ENCODE measurements around the gene JAKMIP1.

The JAKMIP1 gene

DNA sequence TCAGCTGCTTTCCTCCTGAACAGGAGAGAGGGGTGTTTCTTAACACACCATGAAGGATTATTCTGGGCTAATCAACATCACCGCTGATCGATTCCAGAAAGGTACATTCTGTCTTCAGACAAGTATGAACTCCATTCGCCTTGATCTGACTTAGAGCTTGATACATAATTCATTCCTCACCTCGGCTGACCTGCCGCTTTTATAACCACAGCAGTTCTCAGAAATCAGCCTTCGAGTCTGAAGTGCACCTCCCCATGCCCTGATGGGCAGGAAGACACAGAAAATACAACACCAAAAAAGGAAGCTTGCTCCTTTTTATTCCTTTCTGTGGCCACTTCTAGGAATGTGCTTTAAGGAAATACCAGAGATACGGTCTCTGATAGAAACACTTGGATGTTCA, 85.7 kb downstream of the JAKMIP1 start:
- no peak for DNase-seq

DNA sequence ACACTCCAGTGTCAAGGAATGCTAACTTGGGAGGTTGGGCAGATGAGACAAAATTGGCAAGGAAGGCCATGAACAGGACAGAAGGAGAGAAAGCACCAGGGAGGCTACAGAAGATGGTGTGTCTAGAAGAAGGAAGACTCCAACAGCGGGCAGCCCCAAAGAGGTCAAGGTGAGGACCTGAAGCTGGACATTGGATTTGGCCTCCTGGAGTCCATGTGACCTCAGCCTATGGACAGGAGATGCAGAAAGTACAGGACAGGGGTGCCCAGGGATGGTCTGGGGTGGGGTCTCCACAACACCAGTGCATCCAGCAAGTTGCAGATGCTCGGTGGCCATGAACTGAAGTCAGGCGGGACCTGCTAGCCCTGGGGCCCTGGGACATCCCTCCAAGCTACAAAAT, 86.2 kb downstream of the JAKMIP1 start:
- DNase-seq = no peak

GRCh38 chr4:6113641-6114040, 86.7 kb downstream of the JAKMIP1 start:
- no peak for DNase-seq

DNA sequence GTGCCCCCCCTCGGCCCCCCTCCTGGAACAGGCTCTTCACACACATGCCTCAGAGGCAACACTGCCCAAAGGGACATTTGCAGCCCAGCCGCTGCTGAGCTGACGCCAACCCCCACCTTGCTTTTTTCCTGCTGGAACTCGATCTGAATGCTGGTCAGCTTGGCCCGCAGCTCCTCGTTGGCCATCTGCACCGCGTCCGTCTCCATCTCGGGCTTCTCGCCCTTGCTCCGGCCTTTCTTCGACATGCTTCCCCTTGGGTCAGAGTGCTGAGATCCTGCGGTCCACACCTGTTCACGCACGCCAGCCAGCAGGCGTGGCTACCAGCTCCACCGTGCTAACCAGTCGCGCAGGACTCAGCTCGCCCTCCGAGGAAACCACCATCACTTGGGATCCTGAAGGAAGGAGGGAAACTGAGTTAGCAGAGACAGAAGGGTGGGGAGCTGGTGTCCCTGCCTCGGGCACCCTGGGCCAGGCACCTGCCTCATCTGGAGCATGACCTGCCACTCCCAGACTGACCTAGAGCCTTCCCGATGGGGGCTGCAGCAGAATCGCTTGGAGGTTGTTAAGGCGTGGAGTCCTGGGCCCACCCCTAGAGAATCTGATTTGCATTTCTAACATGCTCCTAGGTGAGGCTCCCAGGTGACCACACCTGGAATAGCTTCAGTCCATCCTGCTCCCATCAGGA, 87.6 kb downstream of the JAKMIP1 start:
- no peak for DNase-seq

DNA sequence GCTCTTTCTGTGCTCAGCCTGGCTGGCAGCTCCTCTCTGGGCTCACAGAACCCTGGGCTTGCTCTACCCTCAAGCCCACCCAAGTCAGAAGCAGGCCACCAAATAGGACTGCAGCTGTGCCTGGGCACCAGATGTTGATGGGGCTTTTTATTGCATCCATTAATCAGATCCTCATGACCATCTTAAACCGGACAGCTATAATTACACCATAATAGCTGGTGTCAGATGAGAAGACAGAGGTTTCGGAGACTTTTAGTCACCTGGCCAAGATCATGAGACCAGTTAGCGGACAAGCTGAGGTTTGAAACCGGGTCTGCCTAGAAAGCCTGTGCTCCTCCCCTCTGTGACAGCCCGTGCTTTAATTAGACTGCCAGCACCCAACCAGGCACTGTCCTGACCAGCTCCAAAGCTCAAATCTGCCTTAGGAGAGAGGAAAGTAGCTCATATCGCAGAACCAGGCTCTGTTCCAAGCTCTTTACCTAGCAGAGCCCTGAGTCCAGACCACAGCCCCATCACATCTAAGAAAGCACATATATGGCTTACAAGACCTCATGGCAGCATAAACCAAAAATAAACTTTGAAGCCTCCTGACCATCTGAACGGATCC, 88.9 kb downstream of the JAKMIP1 start:
- no peak for DNase-seq

GRCh38 chr4:6110681-6111353, 89.5 kb downstream of the JAKMIP1 start:
- no peak for DNase-seq

GRCh38 chr4:6109842-6110560, 90.3 kb downstream of the JAKMIP1 start:
- DNase-seq = no peak

GRCh38 chr4:6107886-6108285, 92.5 kb downstream of the JAKMIP1 start:
- no peak for DNase-seq

DNA sequence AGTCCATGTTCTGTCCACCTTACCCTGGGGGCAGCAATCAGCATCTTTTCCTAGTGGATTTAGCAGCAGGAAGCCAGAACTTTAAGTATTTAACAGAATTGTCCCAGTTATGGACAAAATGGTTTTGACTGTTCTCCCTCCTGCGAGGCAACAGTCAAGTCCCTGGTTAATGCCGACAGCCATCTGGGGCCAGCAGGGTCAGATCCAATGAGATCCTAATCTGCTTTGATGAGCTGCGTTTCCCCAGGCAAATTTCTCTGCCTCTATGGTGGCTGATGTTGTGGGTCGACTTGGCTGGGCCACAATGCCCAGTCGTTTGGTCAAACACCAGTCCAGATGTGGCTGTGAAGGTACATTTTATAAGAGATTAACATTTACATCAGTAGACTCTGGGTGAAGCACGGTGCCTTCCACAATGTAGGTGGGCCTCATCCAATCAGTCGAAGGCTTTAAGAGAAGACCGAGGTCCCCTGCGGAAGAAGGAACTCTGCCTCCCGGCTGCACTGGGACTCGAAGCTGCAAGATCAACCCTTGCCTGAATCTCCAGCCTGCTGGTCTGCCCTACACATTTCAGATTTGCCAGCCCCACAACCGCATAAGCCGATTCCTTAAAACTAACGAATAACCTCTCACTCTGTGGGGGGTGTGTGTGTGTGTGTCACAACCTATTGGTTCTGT, 93.1 kb downstream of the JAKMIP1 start:
- no peak for DNase-seq

DNA sequence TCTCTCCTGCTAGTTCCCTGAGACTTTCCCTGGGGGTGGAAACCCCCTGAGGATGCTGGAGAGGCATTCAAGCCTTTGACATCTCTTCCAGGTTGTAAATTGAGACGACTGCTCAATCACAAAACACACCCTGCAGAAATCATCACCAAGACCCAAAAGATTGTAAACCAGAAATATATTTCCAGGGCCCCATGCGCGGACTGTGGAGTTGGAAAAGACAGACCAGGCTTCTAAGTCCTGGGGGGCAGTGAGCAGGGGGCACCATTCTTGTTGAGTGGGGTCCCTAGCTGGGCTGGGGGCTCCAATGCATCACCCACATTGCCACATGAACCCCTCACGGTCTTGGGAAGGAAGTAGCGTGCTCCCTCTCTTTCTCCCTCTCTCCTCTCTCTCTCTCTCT, 94.2 kb downstream of the JAKMIP1 start:
- DNase-seq = no peak

- DNase-seq = no peak
Measured at GRCh38 chr4:6105311-6105911, 94.9 kb downstream of the JAKMIP1 start.

DNA sequence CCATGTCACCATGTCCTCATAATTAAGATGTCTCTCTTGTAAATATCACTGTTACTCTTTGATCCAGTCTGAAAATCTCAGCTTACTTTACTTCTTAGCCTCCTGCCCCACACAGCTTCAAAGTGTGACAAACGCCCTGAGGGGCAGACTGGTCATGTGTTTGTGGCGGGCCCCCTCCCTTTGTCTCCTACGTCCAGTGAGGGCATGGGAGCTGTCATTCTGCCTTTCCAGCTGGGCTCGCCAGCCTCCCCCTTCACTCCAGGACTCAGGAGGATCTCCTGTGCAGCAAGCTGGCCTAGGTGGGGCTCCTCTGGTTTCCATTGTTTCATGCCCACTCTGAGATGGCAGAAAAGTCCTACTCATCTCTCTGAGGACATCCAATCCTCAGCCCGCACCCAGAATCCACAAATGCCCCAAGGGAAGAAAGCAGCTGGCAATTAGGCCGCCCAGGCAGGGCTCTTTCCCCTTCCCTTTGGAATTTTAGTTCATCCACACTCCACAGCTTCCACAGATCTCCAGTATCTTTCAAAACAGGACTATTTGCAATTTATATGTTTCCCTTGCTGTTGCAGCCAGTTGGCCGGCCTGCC, 95.7 kb downstream of the JAKMIP1 start:
- no peak for DNase-seq

DNA sequence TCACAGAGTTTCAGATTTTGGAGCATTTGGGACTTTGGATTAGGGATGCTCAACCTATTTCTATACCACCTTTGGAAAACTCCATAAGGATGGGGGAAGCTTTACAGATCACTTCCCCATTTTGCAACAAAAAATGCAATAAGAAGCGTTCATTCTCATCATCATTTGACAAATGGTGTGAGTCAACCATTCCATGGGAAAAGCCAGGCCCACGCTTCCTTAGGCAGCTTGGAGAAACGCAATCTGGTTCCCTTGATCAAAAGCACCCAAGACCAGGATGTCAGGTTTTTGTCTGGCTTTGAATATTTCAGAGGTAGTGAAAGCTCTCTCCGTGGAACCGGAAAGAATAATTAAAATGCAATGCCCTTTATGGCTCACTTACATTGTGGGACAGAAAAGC, 102.8 kb downstream of the JAKMIP1 start:
- DNase-seq = no peak

GRCh38 chr4:6095897-6096296, 104.5 kb downstream of the JAKMIP1 start:
- DNase-seq = no peak

DNA sequence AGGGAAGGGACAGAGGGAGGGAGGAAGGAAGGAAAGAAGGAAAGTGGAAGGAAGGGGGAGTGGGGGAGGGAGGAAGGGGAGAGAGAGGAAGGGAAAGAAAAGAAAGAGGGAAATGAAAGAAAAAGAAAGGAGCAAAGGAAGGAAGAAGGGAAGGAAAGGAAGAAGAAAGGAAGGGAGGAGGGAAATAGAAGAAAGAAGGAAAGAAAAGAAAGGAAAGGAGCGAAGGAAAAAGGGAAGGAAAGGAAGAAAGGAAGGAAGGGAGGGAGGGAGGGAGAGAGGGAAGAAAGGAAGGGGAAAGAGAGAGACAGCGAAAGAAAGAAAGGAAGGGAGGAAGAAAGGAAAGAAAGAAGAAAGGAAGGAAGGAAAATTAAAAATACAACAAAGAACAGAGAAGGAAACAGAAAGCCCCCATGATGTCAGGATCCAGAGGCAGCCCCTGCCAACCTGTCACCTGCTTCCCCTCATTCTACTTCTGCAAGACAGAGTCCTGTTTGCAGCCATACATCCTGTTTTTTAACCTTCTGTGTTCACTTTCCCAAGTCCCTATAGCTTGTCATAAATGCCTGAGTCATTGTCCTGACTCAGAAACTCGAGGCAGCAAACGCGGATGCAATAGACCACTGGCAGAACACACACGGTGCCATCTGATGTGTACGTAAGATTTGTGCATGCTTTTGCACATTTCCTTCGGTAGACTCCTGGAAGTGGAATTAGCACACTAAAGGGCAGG, 105.2 kb downstream of the JAKMIP1 start:
- DNase-seq = no peak

- no peak for DNase-seq
Measured at GRCh38 chr4:6093671-6094070, 106.7 kb downstream of the JAKMIP1 start.

DNA sequence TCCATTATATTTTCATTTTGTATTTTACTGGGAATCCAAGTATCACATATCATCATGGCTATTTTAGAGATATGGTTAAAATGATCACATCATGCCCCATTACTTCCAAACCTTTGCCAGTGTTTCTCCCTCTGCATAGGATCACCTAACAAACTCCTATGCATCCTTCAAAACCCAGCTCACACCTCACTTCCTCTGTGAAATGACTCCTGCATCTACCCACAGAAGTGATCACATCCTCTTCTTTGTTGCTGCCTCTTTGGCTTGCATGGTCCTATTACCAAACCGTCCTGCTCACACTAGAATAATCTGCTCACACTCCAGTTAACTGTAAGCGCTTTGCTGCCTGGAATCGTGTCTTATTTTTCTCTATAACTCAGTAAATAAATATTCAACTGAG, 107.4 kb downstream of the JAKMIP1 start:
- DNase-seq = no peak

GRCh38 chr4:6092131-6092530, 108.2 kb downstream of the JAKMIP1 start:
- no peak for DNase-seq

- DNase-seq = no peak
Measured at GRCh38 chr4:6090931-6091330, 109.4 kb downstream of the JAKMIP1 start.

GRCh38 chr4:6088950-6089349, 111.4 kb downstream of the JAKMIP1 start:
- no peak for DNase-seq

DNA sequence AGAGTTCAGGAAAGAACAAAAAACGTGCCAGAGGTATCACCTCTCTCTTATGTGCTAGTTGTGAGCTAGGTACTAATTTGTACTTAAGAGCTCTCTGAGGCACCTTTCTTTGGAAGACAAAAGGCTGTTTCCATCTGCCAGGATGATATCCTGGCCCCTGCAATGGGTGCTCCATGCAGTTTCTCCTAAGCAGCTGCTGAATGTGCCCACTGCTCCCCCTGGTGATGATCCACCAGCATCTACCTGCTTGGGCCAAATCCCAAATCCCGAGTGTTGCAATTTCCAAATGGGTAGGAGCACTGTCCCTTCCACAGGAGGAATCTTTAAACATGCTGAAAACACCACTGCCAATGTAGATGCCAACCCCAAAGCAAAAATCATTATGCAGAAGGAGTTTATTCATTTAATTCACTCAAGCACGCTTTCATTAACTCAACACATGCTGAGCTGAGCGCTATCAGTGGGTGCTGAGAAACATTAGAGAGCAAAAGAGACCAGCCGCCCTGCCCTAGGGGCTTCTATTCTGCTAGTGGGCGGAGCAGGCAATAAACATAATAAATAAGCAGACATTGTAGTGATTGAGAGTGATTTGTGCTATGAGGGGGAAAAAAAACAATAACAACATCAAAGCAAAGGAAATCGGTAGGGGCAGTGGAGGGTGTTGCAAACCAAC, 112.5 kb downstream of the JAKMIP1 start:
- no peak for DNase-seq
